ENCODE measurements around the gene CLTRN.

The CLTRN gene

GRCh38 chrX:15602761-15603160 lies 61.8 kb downstream of the CLTRN start:
- no peak overlapping the region for H3K27ac ChIP-seq
- H3K36me3 ChIP-seq (replicated peaks) = no peaks in the 10 kb centered on the region
- in situ Hi-C loops (cut with HindIII; ENCODE audit: low pct_ligation_motif_present, low sequenced_read_pairs) = no loop called here
- TF ChIP-seq CTCF (IDR thresholded peaks at IDR 0.05; ENCODE audit: low read depth, low read length, missing control alignments) = no peak
- no peak for DNase-seq
- H3K4me3 ChIP-seq (ENCODE audit: low read depth, low read length) = no peak overlapping the region
- H3K27me3 ChIP-seq (replicated peaks) = no peaks in the 10 kb centered on the region

GRCh38 chrX:15601932-15602331 lies 62.7 kb downstream of the CLTRN start:
- no peak for TF ChIP-seq CTCF (IDR thresholded peaks at IDR 0.05; ENCODE audit: low read depth, low read length, missing control alignments)
- H3K27me3 ChIP-seq (replicated peaks) = no peaks in the 10 kb centered on the region
- no peaks in the 10 kb centered on the region for H3K36me3 ChIP-seq (replicated peaks)
- no peak overlapping the region for H3K4me3 ChIP-seq (ENCODE audit: low read depth, low read length)
- in situ Hi-C loops (cut with HindIII; ENCODE audit: low pct_ligation_motif_present, low sequenced_read_pairs) = no loop called here
- DNase-seq = no peak
- no peak overlapping the region for H3K27ac ChIP-seq

GRCh38 chrX:15600745-15601144 lies 63.9 kb downstream of the CLTRN start, which contains the start of gene ACE2:
ACE2 (minus strand) TSS chrX:15600960; CDS start chrX:15600911, 49 bp downstream.
- Histone ChIP-seq H3K27ac (no peak within 1 kb of the TSS), H3K27me3 (replicated peaks) (no peaks in the 10 kb centered on the region), H3K36me3 (replicated peaks) (no peaks in the 10 kb centered on the region), H3K4me3 (ENCODE audit: low read depth, low read length) (no peak within 1 kb of the TSS)
- no peak for TF ChIP-seq CTCF (IDR thresholded peaks at IDR 0.05; ENCODE audit: low read depth, low read length, missing control alignments)
- in situ Hi-C loops (cut with HindIII; ENCODE audit: low pct_ligation_motif_present, low sequenced_read_pairs) = no loop called here
- no peak for DNase-seq

- no peak for DNase-seq
- Histone ChIP-seq H3K4me3 (ENCODE audit: low read depth, low read length) (no peak overlapping the region), H3K27ac (no peak overlapping the region), H3K27me3 (replicated peaks) (no peaks in the 10 kb centered on the region), H3K36me3 (replicated peaks) (no peaks in the 10 kb centered on the region)
- in situ Hi-C loops (cut with HindIII; ENCODE audit: low pct_ligation_motif_present, low sequenced_read_pairs) = no loop called here
- no peak for TF ChIP-seq CTCF (IDR thresholded peaks at IDR 0.05; ENCODE audit: low read depth, low read length, missing control alignments)
Measured at GRCh38 chrX:15600049-15600448, 64.6 kb downstream of the CLTRN start.

- H3K36me3 ChIP-seq (replicated peaks) = no peaks in the 10 kb centered on the region
- H3K27me3 ChIP-seq (replicated peaks) = no peaks in the 10 kb centered on the region
- in situ Hi-C loops (cut with HindIII; ENCODE audit: low pct_ligation_motif_present, low sequenced_read_pairs) = no loop called here
- H3K27ac ChIP-seq = no peak overlapping the region
- no peak for DNase-seq
- TF ChIP-seq CTCF (IDR thresholded peaks at IDR 0.05; ENCODE audit: low read depth, low read length, missing control alignments) = no peak
- no peak overlapping the region for H3K4me3 ChIP-seq (ENCODE audit: low read depth, low read length)
Measured at GRCh38 chrX:15599461-15599860, 65.1 kb downstream of the CLTRN start.

GRCh38 chrX:15598026-15598425 lies 66.6 kb downstream of the CLTRN start:
- no peak for TF ChIP-seq CTCF (IDR thresholded peaks at IDR 0.05; ENCODE audit: low read depth, low read length, missing control alignments)

More at GRCh38 chrX:15598026-15598425, 66.6 kb downstream of the CLTRN start:
- Histone ChIP-seq H3K27ac (no peak overlapping the region), H3K36me3 (replicated peaks) (no peaks in the 10 kb centered on the region), H3K27me3 (replicated peaks) (no peaks in the 10 kb centered on the region), H3K4me3 (ENCODE audit: low read depth, low read length) (no peak overlapping the region)
- in situ Hi-C loops (cut with HindIII; ENCODE audit: low pct_ligation_motif_present, low sequenced_read_pairs) = no loop called here
- no peak for DNase-seq

Data from brain microvascular endothelial cell (primary cell).